AG04450 (cell line): ENCODE data around the gene DHRS4. TPM values are rescaled to one million over a fixed set of nuclear protein-coding genes. Genes with fewer than 3 reads are reported as not detected.

Experiments
- CTCF ChIA-PET: fragments of 300-600, 350-600 bp; formaldehyde crosslinking; extraction: SDS; loops from one replicate; lab custom pipeline; 2022; ENCODE audit warnings: antibody characterized with exemption, inconsistent platforms; lab: Charles Lee
- POLR2A ChIA-PET: fragments of 350-600 bp; formaldehyde crosslinking; extraction: SDS; loops from one replicate; lab custom pipeline; 2021; ENCODE audit warnings: antibody characterized with exemption, inconsistent platforms; lab: Yijun Ruan, JAX
- DNase-seq: peaks from one replicate; pipeline ENCODE4 v3.0.0-alpha.2; 2011; ENCODE audit warnings: low read depth, low spot score
- H3K27ac ChIP-seq: one replicate; pipeline ENCODE4 v1.5.1; 2012; ENCODE audit warnings: low read depth, low read length, control low read depth
- H3K27me3 ChIP-seq: one replicate; pipeline ENCODE4 v1.6.0; 2012; ENCODE audit warnings: low read length; ENCODE audit not compliant: control insufficient read depth, insufficient read depth
- H3K4me3 ChIP-seq: 2 replicates; pipeline ENCODE4 v1.5.1; 2011; ENCODE audit warnings: mild to moderate bottlenecking, low read depth, low read length, control low read depth
- H3K9me3 ChIP-seq: 2 replicates; pipeline ENCODE4 v1.5.1; 2012; ENCODE audit warnings: low read length; ENCODE audit not compliant: control insufficient read depth, insufficient read depth
- polyA plus RNA-seq: library from polyadenylated mRNA; depleted of rRNA; stranded (reverse); fragments of >200 nt; gene quantifications from 2 replicates; pipeline ENCODE4 v1.2.3, GENCODE V29; 2011
- TF ChIP-seq, protein P1 (sequence below): IDR thresholded peaks from 2 replicates; pipeline ENCODE4 v1.5.1; 2011; ENCODE audit warnings: low read depth, low read length, control low read depth, inconsistent platforms

The DHRS4 gene
- polyA plus RNA-seq, 1 experiment = 23.0 TPM

DNA sequence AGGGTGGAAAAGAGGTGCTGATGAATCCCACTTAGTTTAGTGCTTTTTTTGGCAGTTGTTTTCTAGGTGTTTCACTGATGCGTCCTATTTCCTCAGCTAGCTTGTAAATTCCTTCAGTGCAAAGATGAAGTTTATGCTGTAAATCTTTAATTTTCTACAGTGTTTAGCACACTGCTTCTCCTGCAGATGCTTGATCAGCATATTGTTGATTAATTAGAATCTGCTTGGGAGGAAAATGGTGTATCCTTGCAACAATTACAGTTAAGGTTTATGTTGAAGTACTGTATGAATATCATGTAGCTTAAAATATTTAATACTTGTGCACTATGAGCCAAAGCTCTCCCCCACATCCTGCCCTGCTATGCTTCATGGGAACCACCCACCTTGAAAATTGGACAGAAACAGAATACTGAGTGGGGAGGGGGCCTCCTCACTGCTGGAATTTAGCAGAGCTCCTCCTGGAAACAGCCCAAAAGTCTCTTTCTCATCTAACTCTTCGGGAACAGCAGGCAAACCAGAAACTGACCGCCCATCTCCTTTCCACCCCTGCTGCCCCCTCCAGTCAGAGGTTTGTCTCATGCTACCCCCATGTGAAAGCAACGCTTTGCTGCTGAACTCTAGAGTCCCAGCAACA lies 20.3 kb upstream of the DHRS4 start:
- ChIA-PET CTCF (interaction anchor here (0.6 to 5.5 kb wide), 6 partner anchors 11 to 344 kb away, joined by 3 to 74 read pairs (median 4); partner anchors contain the start of gene DHRS4), POLR2A (no interaction called here)
- TF ChIP-seq, protein P1, sequence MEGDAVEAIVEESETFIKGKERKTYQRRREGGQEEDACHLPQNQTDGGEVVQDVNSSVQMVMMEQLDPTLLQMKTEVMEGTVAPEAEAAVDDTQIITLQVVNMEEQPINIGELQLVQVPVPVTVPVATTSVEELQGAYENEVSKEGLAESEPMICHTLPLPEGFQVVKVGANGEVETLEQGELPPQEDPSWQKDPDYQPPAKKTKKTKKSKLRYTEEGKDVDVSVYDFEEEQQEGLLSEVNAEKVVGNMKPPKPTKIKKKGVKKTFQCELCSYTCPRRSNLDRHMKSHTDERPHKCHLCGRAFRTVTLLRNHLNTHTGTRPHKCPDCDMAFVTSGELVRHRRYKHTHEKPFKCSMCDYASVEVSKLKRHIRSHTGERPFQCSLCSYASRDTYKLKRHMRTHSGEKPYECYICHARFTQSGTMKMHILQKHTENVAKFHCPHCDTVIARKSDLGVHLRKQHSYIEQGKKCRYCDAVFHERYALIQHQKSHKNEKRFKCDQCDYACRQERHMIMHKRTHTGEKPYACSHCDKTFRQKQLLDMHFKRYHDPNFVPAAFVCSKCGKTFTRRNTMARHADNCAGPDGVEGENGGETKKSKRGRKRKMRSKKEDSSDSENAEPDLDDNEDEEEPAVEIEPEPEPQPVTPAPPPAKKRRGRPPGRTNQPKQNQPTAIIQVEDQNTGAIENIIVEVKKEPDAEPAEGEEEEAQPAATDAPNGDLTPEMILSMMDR = no peak
- H3K27me3 ChIP-seq = peaks cover 6% of the 10 kb centered on the region
- no peaks in the 10 kb centered on the region for H3K9me3 ChIP-seq
- no peak overlapping the region for H3K4me3 ChIP-seq
- no peak overlapping the region for H3K27ac ChIP-seq
- DNase-seq = no peak

DNA sequence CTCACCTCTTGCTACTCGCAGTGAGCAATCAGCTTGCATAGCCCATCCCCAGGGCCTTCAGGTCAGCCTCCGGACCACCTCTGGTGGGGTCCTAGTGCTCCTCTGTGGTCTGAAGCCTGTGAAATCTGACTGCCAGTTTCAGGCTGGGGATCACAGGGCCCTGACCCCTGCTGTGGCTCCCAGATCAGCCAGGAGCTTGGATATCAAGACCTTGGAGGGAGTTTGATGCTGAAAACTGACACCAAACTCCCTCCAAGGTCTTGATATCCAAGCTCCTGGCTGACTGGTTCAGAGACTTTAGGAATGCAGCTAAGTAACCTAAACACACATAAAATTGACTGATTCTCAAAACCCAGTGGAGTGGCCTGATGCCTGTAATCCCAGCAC lies 19.8 kb upstream of the DHRS4 start:
- CTCF ChIA-PET = interaction anchor here (0.6 to 5.5 kb wide), 5 partner anchors 12 to 302 kb away, joined by 3 to 74 read pairs (median 3); partner anchors contain the start of gene DHRS4
- POLR2A ChIA-PET = no interaction called here
- H3K27me3 ChIP-seq = peaks cover 6% of the 10 kb centered on the region
- TF ChIP-seq, protein P1 = no peak
- DNase-seq = no peak
- H3K9me3 ChIP-seq = no peaks in the 10 kb centered on the region
- no peak overlapping the region for H3K27ac ChIP-seq
- no peak overlapping the region for H3K4me3 ChIP-seq

DNA sequence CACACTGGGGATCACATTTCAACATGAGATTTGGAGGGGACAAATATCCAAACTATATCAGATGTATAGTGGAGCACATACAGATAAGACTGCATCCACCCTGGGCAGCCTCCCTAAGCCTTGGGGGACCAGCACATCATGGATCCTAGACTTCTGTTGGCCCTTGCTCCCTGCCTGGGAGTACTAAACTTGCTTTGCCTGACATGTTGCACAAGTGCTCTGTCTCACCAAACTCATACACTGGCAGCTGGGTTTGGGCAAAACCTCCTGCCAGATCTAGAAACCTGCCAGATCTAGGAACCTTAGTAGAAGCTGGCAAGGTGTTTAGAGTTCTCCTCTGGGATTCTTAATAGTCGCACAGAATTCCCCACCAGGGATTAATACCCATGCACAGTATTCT lies 18.4 kb upstream of the DHRS4 start:
- DNase-seq = no peak
- Histone ChIP-seq H3K27me3 (peaks cover 6% of the 10 kb centered on the region), H3K9me3 (no peaks in the 10 kb centered on the region), H3K27ac (no peak overlapping the region), H3K4me3 (no peak overlapping the region)
- ChIA-PET CTCF (no interaction called here), POLR2A (no interaction called here)
- TF ChIP-seq, protein P1 = no peak

DNA sequence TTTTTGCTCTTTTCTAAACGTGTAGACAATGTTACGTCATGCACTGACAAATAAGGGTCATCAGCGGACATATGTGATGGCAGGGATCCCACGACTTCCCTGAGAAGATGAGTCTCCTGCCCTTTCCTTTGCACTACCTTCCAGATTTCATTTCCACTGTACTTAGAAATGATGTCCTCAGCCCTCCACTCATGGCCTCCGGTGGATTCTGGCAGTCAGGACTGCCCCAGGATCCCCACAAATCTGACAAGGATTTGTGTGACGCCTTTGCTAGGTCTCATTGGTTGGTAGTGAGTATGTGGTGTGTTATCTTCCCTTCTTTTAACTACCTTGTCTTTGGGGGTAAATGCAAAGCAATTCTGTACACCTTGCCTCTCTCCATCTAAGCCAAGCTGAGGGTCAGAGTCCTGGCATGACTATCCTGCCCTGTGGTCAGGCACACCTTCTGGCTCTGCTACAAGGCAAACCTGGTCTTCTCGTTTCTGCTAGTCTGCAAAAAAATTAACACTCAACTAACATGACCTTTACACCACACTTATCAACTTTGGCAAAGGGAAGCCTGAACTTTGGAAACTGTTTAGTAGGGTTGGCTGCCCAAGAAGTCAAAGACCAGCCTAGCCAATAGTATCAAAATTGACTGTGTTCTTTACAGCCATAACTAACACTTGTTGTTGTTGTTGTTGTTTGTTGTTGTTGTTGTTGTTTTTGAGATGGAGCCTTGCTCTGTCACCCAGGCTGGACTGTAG lies 17.3 kb upstream of the DHRS4 start:
- CTCF ChIA-PET = interaction anchor here (0.6 to 1.9 kb wide), 3 partner anchors 16 to 348 kb away, joined by 3 to 8 read pairs (median 3); no protein-coding TSS in a partner anchor
- no peaks in the 10 kb centered on the region for H3K9me3 ChIP-seq
- TF ChIP-seq, protein P1 = no peak
- DNase-seq = no peak
- POLR2A ChIA-PET = no interaction called here
- peaks cover 6% of the 10 kb centered on the region for H3K27me3 ChIP-seq
- no peak overlapping the region for H3K4me3 ChIP-seq
- H3K27ac ChIP-seq = no peak overlapping the region

DNA sequence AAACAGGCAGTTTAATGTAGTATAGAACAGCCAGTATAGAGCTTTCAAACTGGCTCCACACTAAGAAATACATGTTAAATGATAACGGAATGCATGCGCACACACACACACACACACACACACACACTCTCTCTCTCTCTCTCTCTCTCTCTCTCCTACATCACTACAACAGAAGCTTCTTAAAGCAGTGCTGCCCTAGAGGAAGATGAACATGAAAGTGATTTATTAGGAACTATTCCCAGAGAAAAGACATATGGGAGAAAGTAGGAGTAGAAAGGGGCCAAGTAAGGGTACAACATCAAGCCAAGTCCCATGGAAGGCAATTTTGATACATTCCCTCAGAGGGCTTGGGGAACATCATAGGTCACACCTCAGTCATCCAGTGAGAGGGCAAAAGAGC lies 16.4 kb upstream of the DHRS4 start:
- Histone ChIP-seq H3K4me3 (no peak overlapping the region), H3K27me3 (peaks cover 6% of the 10 kb centered on the region), H3K9me3 (no peaks in the 10 kb centered on the region), H3K27ac (no peak overlapping the region)
- TF ChIP-seq, protein P1 = no peak
- POLR2A ChIA-PET = no interaction called here
- DNase-seq = no peak
- CTCF ChIA-PET = interaction anchor here (0.6 to 1.9 kb wide), 4 partner anchors 15 to 349 kb away, joined by 3 to 8 read pairs (median 3); no protein-coding TSS in a partner anchor
